ENCODE measurements around the gene DACH1. TPM values are rescaled to one million over a fixed set of nuclear protein-coding genes. Genes with fewer than 3 reads are reported as not detected.

DACH1 gene
- total and polyA plus RNA-seq, 9 of the 15 experiments (the other 6 are each of a cell fraction or from before 2014, with no cell fraction given) = 0.04 to 0.07 (median 0.04) TPM; not detected in 2

DNA sequence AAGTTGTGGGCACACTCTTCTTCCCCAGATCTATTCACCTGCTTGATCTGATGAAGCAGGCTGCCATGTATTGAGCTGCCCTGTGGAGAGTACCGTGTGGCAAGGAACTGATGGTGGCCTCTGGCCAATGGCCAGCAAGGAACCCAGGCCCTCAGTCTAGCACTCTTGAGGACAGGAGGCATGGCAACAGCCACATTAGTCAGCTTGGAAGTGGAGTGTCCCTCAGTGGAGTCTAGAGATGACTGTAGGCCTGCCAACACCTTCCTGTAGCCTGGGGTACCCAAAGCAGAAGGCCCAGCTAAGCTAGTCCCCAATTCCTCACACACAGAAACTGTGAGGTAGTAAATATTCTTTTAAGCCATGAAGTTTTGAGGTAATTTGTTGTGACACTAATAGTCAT lies 412.5 kb downstream of the DACH1 start:
- no peaks in the 10 kb centered on the region for H3K36me3 ChIP-seq (ENCODE audit: control insufficient read depth, insufficient read depth, low read length)
- BruUV-seq (replicated peaks) = no TSS peak
- CTCF ChIA-PET (ENCODE audit: low intra/inter-chr PET ratio) = no interaction called here
- no peaks in the 10 kb centered on the region for H4K20me1 ChIP-seq (replicated peaks; ENCODE audit: control insufficient read depth, insufficient read depth, low read length)
- H3K27me3 ChIP-seq (ENCODE audit: control insufficient read depth in 2 of 2, insufficient read depth in 2 of 2, low read length in 2 of 2) = no peaks in the 10 kb centered on the region
- no peaks in the 10 kb centered on the region for H3K9me1 ChIP-seq (ENCODE audit: control insufficient read depth, insufficient read depth, low read length)
- POLR2A ChIA-PET = no interaction called here
- no peaks in the 10 kb centered on the region for H3K9me3 ChIP-seq (replicated peaks; ENCODE audit: control insufficient read depth, insufficient read depth, low read depth, low read length)
- no peak overlapping the region for H3K9ac ChIP-seq (ENCODE audit: insufficient read depth in 1 of 2, low read depth in 2 of 2, low read length in 2 of 2)
- TF ChIP-seq SIRT6 (IDR thresholded peaks at IDR 0.05; ENCODE audit: low read depth, low read length) (no peak), SNRNP70 (optimal IDR thresholded peaks at IDR 0.05; ENCODE audit: low read depth, low read length) (no peak), ZNF24 (IDR thresholded peaks at IDR 0.05) (no peak)
- TF ChIP-seq, protein P1, sequence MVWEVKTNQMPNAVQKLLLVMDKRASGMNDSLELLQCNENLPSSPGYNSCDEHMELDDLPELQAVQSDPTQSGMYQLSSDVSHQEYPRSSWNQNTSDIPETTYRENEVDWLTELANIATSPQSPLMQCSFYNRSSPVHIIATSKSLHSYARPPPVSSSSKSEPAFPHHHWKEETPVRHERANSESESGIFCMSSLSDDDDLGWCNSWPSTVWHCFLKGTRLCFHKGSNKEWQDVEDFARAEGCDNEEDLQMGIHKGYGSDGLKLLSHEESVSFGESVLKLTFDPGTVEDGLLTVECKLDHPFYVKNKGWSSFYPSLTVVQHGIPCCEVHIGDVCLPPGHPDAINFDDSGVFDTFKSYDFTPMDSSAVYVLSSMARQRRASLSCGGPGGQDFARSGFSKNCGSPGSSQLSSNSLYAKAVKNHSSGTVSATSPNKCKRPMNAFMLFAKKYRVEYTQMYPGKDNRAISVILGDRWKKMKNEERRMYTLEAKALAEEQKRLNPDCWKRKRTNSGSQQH (CRISPR knock-in tag; IDR thresholded peaks at IDR 0.05) = no peak
- no CpG with 5 or more reads among the region's 1 CpG for WGBS (ENCODE audit: insufficient coverage, low coverage, missing lambda C conversion rate)
- intact Hi-C loops (cut with micrococcal nuclease) (no loop called here), in situ Hi-C loops (cut with MboI) (no loop called here)
- no peaks in the 10 kb centered on the region for H3K79me2 ChIP-seq (ENCODE audit: control insufficient read depth, insufficient read depth, low read length)
- H3K4me2 ChIP-seq (ENCODE audit: insufficient read depth, low read length) = no peak overlapping the region
- FAIRE-seq (no peak), ATAC-seq (no peak), DNase-seq (ENCODE audit: extremely low read depth in 1 of 4, low spot score in 3 of 4) (no peak)
- H3K4me3 ChIP-seq = no peak overlapping the region
- no peak overlapping the region for H2AFZ ChIP-seq (ENCODE audit: low read depth, low read length)
- H3K27ac ChIP-seq (ENCODE audit: extremely low read depth, low read depth, low read length) = no peak overlapping the region
- no peaks in the 10 kb centered on the region for H3K4me1 ChIP-seq (replicated peaks in 1 of 2; ENCODE audit: control insufficient read depth in 2 of 2, insufficient read depth in 2 of 2, low read length in 2 of 2)

DNA sequence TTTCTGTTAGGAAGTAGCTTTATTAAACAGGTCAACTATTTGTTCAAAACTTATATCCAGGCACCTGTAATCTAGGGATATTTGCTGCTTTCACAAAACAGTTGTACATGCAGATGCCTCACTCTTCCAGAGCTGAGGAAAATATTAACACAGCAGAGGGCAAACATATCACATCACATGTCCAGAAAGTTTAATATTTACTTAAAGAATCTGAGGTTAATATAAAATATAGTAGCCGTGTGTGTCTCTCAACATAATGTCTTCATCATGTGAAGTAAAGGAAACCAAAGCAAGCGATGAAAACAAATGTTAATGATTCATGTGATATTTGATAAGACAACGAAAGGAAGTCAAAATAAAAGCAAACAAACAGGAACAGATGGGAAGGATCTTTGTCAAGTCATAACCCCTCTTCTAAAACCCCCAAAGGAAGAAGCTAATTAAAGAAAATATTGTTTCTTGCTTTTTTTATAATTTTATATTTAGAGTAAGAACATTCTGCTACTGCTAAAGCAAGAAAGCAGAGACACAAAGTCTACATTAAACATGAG lies 418.8 kb downstream of the DACH1 start:
- POLR2A ChIA-PET = no interaction called here
- Histone ChIP-seq H3K79me2 (ENCODE audit: control insufficient read depth, insufficient read depth, low read length) (no peaks in the 10 kb centered on the region), H3K27ac (ENCODE audit: extremely low read depth, low read depth, low read length) (no peak overlapping the region), H3K9me1 (ENCODE audit: control insufficient read depth, insufficient read depth, low read length) (no peaks in the 10 kb centered on the region), H3K4me1 (replicated peaks in 1 of 2; ENCODE audit: control insufficient read depth in 2 of 2, insufficient read depth in 2 of 2, low read length in 2 of 2) (no peaks in the 10 kb centered on the region), H3K27me3 (ENCODE audit: control insufficient read depth in 2 of 2, insufficient read depth in 2 of 2, low read length in 2 of 2) (no peaks in the 10 kb centered on the region), H3K9me3 (replicated peaks; ENCODE audit: control insufficient read depth, insufficient read depth, low read depth, low read length) (no peaks in the 10 kb centered on the region), H2AFZ (ENCODE audit: low read depth, low read length) (no peak overlapping the region), H4K20me1 (replicated peaks; ENCODE audit: control insufficient read depth, insufficient read depth, low read length) (no peaks in the 10 kb centered on the region), H3K36me3 (ENCODE audit: control insufficient read depth, insufficient read depth, low read length) (no peaks in the 10 kb centered on the region), H3K4me3 (no peak overlapping the region), H3K9ac (ENCODE audit: insufficient read depth in 1 of 2, low read depth in 2 of 2, low read length in 2 of 2) (no peak overlapping the region), H3K4me2 (ENCODE audit: insufficient read depth, low read length) (no peak overlapping the region)
- ATAC-seq = no peak
- in situ Hi-C loops (cut with MboI) (no loop called here), intact Hi-C loops (cut with micrococcal nuclease) (no loop called here)
- no peak for FAIRE-seq
- 0% methylated on average over 3 of the region's 3 CpGs for WGBS (ENCODE audit: insufficient coverage, low coverage, missing lambda C conversion rate)
- no TSS peak for BruUV-seq (replicated peaks)
- CTCF ChIA-PET (ENCODE audit: low intra/inter-chr PET ratio) = no interaction called here
- DNase-seq (ENCODE audit: extremely low read depth in 1 of 4, low spot score in 3 of 4) = no peak
- TF ChIP-seq, protein P2, sequence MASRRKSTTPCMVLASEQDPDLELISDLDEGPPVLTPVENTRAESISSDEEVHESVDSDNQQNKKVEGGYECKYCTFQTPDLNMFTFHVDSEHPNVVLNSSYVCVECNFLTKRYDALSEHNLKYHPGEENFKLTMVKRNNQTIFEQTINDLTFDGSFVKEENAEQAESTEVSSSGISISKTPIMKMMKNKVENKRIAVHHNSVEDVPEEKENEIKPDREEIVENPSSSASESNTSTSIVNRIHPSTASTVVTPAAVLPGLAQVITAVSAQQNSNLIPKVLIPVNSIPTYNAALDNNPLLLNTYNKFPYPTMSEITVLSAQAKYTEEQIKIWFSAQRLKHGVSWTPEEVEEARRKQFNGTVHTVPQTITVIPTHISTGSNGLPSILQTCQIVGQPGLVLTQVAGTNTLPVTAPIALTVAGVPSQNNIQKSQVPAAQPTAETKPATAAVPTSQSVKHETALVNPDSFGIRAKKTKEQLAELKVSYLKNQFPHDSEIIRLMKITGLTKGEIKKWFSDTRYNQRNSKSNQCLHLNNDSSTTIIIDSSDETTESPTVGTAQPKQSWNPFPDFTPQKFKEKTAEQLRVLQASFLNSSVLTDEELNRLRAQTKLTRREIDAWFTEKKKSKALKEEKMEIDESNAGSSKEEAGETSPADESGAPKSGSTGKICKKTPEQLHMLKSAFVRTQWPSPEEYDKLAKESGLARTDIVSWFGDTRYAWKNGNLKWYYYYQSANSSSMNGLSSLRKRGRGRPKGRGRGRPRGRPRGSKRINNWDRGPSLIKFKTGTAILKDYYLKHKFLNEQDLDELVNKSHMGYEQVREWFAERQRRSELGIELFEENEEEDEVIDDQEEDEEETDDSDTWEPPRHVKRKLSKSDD (conservative IDR thresholded peaks at IDR 0.05; ENCODE audit: low read length) = no peak
- TF ChIP-seq XRCC5 (IDR thresholded peaks at IDR 0.05; ENCODE audit: low read depth, low read length) (no peak), NONO (IDR thresholded peaks at IDR 0.05; ENCODE audit: low read depth in 2 of 2, low read length in 1 of 2) (no peak)

Measured in K562 (cell line).